Activated T-cell treated with anti-CD3 and anti-CD28 coated beads, Interleukin-2, amount 50 U/mL, for 1 hour (primary cell): ENCODE measurements around the gene TRIM15.

Experiments
- DNase-seq: peaks from one replicate; pipeline ENCODE4 v3.0.0-alpha.2; 2020

The TRIM15 gene

DNA sequence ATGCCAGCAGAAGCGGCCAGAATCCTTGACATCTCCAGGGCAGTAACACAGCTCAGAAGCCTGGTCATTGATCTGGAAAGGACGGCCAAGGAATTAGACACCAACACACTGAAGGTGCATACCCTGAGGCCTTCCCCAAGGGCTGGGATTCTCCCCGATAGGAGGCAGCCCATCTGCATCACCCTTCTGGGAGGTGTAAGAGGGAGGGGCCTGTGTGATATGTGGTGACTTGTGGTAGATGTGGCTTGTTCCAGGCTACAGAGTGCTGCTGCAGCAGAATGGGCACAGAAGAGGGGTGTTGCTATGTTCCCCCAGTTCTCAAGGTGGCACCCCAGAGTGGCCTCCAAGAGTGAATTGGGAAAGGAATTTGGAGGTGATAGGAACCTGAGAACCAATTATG, 16.2 kb upstream of the TRIM15 start:
- no peak for DNase-seq

DNA sequence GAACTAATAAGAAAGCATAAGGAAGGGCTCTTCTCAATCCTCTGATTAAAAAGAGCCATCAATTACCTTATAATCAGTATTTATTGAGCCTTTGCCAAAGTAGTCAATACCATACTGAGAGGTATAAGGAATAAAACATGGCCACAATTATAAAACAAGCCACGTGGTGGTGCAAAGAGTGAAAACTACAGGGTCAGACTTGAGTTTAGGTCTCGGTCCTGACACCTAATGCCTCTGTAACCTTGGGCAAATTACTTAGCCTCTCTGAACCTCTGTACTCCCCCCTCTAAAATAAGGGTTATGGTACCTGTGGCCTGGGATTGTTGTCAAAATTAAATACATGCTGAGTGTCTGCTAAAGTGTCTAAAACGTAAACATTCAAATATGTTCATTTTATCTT, 14.1 kb upstream of the TRIM15 start:
- DNase-seq: no peak

DNA sequence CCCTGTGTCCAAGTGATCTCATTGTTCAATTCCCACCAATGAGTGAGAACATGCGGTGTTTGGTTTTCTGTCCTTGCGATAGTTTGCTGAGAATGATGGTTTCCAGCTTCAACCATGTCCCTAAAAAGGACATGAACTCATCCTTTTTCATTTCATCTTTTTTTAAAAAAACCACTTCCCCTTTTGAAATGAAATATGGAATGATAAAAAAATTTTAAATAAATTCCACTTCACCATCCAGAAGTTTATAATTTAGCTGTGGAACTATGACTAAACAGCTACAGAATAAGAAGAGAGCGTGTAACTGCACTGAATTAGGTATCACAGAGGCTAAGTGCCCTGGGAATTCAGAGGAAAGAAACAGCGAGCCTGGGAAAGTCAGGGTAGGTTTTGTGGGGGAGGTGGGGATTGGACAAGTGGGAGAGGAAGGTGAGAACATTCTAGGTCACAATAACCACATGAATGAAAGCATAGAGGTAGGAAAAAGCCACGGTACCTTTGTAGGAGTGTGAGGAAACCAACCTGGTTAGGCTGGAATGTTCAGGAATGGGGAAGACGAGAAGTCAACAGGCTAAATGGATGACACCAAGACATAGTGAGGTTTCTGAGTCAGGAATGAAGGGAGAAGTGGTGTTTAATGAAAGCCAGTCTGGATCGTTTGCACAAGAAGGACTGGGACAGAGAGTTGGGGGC, 13.3 kb upstream of the TRIM15 start:
- DNase-seq: no peak

DNA sequence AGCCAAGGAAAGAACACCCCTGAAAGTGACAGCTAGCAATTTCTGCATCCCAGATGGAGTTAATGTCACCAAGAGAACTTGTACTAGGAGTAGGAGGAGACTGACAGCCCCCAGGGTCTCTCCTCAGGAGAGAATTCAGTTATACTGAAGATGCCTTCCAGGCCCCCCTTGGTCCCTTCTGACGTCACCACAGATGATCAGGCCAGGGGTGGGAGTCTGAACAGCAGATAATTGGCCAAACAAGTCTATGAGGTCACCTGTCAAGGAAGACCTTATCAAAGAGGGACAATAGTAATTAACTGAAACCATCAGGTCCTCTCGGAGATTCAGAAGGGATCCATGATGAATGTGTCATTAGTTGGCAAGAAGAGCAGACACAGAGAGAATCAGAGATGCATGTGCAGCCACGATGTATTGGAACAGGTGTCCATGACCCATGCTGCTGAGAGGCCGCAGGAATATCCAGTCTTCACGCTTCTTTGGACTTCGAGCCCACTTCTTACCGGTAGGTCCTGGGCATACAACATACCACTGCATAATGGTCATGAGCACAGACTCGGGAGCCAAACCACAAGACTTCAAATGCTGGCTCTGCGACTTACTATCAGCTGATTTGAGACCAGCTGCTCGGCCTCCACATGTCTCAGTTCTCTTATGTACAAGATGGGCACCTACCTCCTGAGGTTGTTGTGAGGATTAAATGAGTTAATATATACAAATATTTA, 12.5 kb upstream of the TRIM15 start:
- no peak for DNase-seq

DNA sequence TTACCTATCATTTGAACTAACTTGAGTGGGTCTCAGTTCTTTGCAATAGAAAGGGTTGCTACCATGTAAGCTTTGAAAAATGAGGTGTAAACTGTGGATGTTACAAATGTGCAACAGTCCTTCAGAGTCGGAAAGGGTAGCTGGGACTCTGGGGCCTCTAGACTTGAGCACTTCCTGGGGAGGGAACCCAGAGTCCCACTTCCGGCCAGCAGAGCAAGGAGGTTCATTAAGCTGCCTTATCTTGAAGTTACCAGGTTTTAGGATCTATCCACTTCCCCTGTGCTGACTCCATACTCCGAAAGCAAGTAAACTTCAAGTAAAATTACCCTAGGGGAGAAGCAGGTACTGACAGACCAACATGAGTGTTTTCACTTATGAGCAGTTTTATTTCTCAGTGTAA, 11.8 kb upstream of the TRIM15 start:
- no peak for DNase-seq

DNA sequence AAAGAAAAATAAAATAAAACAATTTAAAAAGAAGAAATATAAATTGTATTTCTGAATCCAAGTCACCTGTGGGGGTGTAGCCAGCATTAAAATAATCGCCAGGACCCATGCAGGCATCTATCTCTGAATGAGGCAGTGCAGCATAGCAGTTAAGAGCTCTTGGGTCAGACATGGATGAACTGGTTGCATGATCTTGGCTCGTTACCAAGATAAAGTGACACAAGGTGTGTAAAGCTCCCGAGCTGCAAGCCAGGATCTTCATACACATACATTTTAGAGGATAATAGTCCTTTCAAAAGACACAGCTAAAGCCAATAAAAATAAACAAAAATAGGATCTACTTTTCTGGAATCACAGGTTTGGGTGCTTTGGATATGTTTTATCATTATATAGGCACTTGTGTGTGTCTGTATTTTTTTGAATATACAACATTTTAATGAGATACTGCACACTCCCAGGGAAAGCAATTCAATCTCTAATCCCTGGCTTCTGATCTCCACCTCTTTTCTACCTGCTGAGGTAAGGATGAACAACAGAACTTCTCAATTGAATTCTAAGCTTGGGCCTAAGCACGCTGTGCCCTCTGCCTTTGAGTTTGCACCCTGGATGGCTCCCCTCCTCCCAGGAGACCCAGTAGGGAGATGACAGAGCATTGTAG, 11.2 kb upstream of the TRIM15 start:
- DNase-seq: no peak

DNA sequence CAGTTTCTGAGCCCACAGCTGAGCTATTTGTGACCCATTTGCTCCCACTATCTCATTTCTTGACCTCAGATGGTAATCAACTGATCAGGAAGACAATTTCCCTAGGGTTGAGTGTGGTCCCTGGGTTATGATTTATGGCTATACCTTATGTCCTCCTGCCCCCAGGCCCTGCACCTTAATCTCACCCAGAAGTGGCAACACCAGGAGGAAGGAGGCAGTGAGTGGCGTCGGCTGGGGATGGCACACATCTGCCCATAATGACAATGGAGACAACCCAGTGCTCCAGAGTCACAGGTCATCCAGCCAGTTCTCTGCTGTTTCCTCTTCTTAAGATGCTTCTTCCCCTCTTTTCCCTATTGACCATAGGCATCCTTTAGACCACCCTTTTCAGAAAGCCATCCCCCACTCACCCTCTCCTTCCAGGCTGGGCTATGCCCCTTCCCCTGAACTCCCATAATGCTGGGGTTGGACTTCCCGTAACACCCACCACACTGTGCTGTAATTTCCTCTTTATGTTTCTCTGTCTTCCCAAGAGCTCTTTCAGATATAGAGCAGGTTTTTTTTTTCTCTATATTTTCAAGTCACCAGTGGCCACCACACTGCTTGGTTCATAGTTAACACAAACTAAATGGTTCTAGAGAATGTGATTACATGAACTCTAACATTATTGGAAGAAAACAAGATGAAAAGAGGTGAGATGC, 10.3 kb upstream of the TRIM15 start:
- no peak for DNase-seq

DNA sequence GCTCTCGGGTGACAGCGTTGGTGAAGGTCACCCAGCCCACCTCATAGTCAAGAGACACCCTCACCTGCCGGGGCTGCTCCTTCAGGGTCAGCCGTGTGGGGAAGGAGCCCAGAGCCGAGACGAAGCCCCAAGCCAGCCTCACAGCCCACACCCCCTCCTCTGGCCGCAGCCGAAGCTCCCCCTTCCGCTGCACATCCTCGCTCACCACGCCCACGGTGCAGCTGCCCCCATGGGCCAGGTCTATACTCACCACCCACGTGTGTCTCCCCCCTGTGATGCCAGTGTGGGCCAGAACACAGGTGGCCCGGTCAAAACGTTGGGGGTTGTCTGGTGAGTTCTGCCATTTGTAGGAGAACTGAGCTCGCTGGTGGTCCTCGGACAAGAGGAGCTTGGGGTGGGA, 9.3 kb upstream of the TRIM15 start:
- DNase-seq: no peak

DNA sequence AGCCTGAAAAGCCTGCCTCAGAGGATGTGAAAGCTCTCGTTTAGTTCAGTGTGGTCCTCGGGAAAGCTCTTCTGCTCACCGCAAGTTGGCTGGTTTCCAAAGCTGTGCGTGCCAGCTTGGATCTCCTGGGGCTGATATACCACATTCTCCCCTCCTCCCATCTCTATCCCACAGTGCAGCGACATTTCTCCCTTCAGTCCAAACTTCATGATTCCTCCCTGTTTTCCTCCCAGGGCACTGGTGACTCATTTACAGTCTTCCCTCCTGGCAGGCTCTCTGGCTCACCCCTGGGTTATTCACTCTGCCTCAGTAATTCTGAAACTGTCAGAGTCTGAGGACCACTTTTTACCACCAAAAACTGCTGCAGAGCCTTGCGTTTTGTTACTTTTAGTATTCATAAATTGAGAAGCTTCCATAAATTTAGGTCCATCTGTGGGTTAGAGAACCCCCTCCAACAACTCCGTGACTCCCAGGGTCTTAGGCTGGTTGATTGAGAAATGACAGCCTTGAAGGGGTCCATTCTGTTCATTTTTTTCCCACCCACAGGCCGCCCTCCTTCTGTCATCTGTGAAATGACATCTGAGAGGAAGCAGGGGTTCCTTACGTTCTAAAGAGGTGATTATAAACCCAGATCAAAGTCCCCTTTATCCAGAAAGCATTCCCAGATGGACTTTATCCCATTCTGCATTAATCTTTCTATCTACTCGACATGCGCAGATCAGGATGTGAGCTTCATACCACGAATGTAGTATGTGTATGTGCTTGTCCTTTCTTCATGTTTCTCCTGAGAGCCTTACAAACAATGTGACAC, 8.4 kb upstream of the TRIM15 start:
- no peak for DNase-seq

DNA sequence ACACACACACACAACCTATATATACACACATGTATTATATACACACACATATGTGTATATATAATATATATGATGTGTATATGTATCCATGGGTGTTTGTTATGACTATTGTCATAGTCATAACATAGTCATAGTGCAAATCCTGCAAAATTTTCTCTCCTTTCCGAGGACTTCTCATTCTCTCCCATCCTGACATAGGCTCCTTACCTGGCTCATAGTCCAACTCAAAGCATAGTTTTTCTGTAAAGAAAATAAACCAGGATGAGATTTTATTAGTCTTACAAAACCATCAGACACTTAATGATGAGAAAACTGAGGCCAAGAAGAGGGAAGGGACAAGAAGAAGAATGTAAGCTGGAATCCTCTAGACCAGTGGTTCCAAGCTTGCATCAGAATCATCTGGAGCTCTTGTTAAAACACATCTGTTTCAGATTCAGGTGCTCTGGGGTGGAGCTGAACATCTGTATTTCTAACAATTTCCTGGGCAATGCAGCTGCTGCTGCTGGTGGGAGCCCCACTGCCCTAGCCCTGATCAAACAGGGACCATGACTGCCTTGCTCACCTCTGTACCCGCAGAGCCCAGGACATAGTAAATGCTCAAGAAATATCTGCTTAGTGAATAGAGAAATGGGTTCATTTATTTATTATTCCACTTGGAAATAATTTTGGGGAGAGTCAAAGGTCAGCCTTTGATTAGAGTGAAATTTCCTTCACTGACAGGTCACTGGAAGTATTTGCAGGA, 7.7 kb upstream of the TRIM15 start:
- no peak for DNase-seq

DNA sequence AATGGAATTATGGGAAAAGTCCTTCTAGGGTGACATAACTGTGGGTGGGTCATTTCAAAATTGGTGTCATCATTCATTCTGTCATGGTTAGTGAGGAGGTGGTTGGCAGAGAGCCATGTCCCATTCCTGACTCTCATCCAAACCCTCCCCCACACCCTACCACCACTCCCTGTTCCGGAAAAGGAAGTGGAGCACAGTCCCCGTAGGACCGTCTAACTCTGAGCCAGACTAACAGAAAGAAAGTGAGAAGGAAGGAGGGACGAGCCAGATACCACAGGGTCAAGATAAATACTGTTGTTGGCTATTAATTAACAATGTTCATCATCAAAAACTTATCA, 7.1 kb upstream of the TRIM15 start:
- DNase-seq: no peak

DNA sequence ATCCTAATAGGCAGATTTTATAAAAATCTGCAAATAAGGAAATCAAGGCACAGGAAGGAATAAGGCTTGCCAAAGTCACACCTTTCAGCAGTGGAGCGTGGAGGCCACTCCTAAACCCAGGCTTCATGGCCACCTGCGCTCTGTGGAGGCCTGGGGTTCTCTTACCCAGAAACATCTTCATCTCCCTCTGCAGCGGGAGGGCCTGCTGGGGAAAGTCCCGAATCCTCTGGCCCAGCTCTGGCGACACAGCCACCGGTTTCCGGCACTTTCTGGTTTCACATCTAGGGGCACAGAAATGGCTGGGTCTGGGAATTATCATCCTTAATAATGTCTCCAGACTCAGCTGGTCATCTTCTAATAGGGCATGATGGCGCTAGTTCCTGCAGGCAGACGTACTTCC, 6.6 kb upstream of the TRIM15 start:
- no peak for DNase-seq

DNA sequence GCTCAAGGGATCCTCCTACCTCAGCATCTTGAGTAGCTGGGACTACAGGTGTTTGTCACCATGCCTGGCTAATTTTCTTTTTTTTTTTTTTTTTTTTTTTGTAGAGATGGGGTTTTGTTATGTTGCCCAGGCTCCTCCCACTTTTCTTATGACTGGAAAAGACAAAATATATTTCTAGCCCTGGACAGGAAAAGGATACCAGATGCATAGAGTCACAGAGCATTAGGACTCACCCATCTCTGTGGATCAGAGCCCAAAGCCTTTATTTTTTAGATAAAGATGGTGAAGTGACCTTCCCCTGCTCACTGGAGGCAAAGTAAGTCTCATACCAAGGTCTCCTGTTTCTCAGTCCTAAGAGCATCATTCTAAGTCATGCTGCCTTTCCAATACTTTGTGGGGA, 5.8 kb upstream of the TRIM15 start:
- DNase-seq: no peak

DNA sequence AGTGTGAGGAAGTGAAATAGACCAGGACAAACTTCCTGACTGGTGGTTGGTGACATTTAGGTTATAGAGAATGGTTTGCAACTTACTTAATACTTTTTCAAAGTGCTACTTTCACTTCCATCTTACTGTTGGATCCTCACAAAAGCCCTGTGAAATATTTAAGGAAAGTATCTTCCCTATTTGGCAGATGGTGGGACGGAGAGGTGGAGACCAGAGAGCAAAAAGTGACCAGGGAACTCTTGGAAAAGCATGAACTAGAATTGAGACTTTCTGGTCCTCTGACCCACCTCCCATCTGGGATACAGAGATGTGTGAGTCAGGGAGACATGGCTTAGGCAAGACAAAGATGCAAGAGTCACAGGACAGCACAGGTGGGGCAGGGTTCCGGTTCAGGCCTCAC, 5.3 kb upstream of the TRIM15 start:
- no peak for DNase-seq

DNA sequence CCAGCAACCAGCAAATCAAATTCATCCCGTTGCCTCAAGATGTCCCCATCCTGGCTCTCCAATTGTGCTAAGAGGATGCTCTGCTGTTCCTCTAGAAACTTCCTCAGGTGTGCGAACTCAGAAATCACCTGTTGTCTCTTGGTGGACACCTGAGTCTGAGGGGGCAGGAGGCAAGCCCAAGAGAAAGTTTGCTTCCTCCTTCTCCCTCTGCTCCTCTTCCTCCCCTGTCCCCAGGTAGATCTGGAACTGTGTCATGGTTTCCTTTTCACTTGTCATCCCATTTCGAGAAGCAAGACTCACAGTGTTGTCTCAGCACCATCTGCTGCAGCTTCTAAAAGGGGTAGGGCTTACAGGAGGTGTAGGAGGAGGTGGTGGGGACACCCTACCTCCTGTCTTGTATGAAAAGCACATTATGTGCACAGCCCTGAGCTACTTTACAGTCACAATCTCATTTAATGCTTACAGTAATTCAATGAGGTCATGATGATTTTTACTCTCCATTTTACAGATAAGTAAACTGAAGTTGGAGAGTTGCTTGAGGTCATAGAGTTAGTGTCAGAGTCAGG, 4.8 kb upstream of the TRIM15 start:
- no peak for DNase-seq

DNA sequence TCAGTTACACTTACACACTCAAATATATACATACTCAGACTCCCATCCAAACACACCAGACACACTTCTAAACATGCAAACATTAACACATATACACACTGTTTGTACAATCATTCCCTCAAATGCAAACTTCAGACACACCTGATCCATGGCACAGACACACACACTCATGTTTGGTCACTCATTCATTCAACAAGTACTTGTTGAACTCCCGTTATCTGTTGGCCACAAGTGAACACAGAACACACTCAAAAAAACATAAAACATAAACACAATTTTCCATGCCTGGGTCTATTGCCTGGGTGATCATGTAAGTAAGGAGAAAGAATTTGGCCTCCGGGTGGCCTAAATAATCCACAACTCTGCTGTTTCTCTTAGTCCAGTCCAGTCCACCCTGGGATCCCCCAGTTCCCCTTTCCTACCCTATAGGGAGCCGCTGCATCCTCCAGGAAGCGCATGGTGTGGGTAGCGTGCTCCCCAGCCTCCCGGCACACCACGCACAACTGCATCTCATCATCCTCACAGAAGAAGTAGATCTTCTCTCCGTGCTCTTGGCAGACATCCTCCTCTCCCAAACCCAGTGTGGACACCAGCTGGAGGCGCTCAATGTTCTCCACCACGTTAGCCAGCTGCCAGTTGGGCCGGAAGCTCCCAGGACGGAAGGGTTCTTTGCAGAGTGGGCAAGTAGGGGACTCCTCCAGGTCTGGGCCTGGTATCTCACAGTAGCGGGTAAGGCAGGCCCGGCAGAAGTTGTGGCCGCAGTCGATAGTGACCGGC, 3.1 kb upstream of the TRIM15 start:
- no peak for DNase-seq

DNA sequence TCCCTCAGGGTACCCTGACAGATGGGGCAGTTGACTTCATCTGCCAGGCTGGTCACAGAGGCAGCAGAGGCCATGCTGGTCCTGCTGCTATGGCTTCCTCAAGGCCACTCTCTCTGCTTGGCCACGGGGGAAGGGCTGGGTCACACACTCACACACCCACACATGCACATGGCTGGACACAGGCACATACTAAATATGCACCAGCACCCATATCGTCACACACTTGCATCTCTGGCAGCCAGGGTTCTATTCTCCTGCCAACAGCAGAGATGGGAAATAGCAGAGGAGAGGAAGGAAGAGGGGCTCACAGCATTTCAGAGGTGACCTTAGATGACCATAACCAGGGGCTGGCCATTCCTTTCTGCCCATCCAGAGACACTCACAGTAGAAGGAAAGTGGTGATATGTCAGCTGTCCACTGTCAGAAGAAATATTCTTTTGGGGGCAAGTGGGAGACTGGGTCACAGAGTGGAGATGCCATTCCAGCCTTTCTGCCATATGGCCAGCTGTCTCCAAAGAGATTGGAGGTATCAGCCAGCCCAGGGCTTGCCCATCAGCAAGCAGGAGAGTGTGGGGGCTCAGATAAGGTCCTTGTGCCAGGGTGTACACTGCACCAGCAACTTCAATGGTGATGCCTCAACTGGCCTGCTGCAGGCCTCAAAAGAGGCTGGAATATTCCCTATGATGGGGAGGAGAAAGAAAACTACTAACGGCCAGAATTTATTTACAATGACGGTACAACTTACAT, 2.4 kb upstream of the TRIM15 start, which contains the start of gene TRIM10:
Gene TRIM10, minus strand, starts transcription at position 427 of the 747 bp plus-strand sequence. Its CDS starts 353 bp downstream, at position 74.
- DNase-seq: no peak

DNA sequence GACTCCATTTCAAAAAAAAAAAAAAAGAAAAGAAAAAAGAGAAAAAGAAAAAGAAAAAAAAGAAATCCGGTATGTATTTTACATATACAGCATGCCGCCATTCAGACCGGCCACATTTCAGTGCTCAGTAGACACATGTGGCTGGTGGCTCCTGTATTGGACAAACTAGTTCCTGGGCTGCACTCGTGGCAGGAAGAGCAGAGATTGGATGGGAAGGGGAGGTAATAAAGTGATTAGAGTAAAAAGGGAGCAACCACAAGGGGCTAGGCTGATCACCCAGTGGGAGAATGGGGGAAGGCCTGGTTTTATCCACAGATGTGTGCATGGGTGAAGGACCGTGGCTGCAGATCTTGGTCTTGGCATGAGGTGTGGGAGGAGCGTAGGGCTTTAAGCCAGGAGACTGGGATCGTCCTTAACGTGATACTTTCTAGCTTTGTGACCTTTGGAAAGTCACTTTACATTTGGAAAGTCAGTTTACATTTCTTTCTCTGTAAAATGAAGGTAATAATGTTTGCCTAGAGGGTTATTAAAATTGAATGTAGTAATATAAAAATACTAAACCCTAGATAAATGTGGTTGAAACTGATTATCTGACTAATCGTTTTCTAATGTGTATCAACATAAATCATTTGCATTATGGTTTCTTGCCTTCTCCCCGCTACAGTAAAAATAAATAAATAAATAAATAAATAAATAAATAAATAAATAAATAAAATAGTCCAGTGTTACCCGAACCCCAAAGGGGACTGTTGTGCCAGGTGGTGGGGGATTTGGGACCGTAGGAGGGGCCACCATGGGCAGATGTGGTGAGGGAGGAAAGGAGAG, 869 bp upstream of the TRIM15 start:
- DNase-seq: no peak
